ENCODE results near the gene DPY30. TPM values are rescaled to one million over a fixed set of nuclear protein-coding genes. Genes with fewer than 3 reads are reported as not detected.

The DPY30 gene
- total RNA-seq, 4 donors from 2014 or later = 53.4 to 88.1 (median 70.2) TPM

DNA sequence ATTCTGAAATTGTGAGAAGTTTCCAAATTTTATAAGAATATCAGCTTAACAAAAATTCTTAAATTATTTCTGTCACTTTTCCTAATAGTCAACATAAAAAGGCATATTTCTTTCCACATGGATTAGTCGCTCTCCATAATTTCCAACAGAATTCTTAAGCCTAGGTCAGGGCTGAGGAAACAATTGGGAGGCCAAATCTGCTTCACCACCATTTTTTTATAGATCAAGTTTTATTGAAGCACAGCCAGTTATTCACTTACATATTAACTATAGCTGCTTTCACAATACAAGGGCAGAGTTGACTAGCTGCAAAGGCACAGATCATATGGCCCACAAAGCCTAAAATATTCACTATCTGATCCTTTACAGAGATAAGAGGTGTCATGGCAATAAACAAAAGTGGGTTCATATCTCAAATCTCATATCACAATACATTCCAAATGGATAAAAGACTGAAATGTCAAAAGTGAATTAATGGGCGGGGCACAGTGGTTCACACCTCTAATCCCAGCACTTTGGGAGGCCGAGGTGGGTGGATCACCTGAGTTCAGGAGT, 47.5 kb downstream of the DPY30 start:
- Histone ChIP-seq H3K27ac (no peak overlapping the region), H3K4me1 (peaks cover 0 to 10% (median 0%) of the 10 kb centered on the region in 3 donors), H3K27me3 (no peaks in the 10 kb centered on the region), H3K4me3 (no peak overlapping the region), H3K36me3 (no peaks in the 10 kb centered on the region), H3K9me3 (no peaks in the 10 kb centered on the region)
- ATAC-seq = no peak
- no peak for TF ChIP-seq POLR2A (IDR thresholded peaks at IDR 0.05)
- WGBS, 2 donors (ENCODE audit: low coverage in 1 of 2) = 98 to 100% methylated on average over 1 to 3 of the region's 3 CpGs

DNA sequence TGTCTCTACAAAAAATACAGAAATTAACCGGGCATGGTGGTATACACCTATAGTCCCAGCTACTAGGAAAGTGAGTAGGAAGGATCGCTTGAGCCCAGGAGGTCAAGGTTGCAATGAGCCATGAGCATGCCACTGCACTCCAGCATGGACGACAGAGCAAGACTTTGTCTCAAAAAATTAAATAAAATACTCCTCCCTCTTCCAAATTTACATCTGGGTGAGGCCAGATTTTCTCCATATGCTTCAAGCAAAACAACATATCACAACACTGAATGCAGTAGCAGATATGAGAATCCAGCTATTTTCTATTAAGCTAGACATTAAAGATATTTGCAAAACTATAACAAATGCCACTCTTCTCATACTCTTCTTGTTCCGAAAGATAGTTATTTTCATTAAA, 49.7 kb downstream of the DPY30 start:
- H3K27ac ChIP-seq = no peak overlapping the region
- peaks cover 0 to 13% (median 0%) of the 10 kb centered on the region in 3 donors for H3K4me1 ChIP-seq
- TF ChIP-seq EP300 (IDR thresholded peaks at IDR 0.05) (no peak), POLR2A (IDR thresholded peaks at IDR 0.05) (no peak), POLR2AphosphoS5 (IDR thresholded peaks at IDR 0.05) (no peak)
- TF ChIP-seq, protein P1, sequence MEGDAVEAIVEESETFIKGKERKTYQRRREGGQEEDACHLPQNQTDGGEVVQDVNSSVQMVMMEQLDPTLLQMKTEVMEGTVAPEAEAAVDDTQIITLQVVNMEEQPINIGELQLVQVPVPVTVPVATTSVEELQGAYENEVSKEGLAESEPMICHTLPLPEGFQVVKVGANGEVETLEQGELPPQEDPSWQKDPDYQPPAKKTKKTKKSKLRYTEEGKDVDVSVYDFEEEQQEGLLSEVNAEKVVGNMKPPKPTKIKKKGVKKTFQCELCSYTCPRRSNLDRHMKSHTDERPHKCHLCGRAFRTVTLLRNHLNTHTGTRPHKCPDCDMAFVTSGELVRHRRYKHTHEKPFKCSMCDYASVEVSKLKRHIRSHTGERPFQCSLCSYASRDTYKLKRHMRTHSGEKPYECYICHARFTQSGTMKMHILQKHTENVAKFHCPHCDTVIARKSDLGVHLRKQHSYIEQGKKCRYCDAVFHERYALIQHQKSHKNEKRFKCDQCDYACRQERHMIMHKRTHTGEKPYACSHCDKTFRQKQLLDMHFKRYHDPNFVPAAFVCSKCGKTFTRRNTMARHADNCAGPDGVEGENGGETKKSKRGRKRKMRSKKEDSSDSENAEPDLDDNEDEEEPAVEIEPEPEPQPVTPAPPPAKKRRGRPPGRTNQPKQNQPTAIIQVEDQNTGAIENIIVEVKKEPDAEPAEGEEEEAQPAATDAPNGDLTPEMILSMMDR (IDR thresholded peaks at IDR 0.05) = no peak
- no peaks in the 10 kb centered on the region for H3K36me3 ChIP-seq
- H3K27me3 ChIP-seq = no peaks in the 10 kb centered on the region
- 85 to 91% methylated on average over 3 to 4 of the region's 4 CpGs for whole genome bisulfite sequencing, 2 donors (ENCODE audit: low coverage in 1 of 2)
- no peaks in the 10 kb centered on the region for H3K9me3 ChIP-seq
- no peak overlapping the region for H3K4me3 ChIP-seq
- ATAC-seq = no peak

DNA sequence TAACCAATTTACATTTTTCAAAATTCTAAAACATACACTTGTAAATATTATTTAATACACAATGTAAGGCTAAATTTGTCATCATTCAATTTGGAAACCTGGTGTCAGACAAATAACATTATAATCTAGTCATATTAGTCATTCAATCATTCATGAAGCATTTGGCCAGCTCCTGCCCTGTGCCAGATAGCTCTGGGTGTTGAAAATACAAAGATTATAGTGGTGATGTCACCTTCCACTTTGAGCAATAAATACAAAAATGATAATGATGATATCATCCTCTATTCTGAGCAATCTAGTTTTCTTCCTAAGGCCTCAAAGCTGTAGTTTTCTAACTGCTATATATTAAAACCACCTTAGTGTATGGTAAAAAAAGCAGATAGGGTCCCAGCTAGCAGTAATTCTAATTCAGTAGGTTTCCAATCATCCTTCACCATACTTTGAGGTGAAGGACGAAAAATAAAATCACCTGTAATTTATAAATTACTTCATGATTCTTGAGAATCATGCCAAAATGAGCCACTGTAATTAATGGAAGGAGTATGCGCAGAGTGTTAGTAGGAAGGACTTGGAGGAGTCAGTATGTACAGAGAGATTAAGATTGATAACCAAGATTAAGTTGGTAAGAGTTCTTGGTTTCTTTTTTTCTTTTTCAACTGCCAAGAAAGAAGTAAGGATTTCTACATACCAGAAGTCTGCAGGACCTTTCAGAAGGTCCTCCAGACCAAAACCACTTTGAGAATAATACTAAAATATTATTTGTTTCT, 52.0 kb downstream of the DPY30 start:
- H3K9me3 ChIP-seq = no peaks in the 10 kb centered on the region
- no peak overlapping the region for H3K4me3 ChIP-seq
- peaks cover 0 to 13% (median 0%) of the 10 kb centered on the region in 3 donors for H3K4me1 ChIP-seq
- H3K36me3 ChIP-seq = no peaks in the 10 kb centered on the region
- WGBS, 2 donors (ENCODE audit: low coverage in 1 of 2) = 84 to 86% methylated on average over 2 of the region's 2 CpGs
- no peaks in the 10 kb centered on the region for H3K27me3 ChIP-seq
- no peak overlapping the region for H3K27ac ChIP-seq
- TF ChIP-seq, protein P1 (IDR thresholded peaks at IDR 0.05) = no peak
- TF ChIP-seq EP300 (IDR thresholded peaks at IDR 0.05) = no peak
- no peak for TF ChIP-seq POLR2AphosphoS5 (IDR thresholded peaks at IDR 0.05)
- no peak for TF ChIP-seq POLR2A (IDR thresholded peaks at IDR 0.05)
- no peak for ATAC-seq

DNA sequence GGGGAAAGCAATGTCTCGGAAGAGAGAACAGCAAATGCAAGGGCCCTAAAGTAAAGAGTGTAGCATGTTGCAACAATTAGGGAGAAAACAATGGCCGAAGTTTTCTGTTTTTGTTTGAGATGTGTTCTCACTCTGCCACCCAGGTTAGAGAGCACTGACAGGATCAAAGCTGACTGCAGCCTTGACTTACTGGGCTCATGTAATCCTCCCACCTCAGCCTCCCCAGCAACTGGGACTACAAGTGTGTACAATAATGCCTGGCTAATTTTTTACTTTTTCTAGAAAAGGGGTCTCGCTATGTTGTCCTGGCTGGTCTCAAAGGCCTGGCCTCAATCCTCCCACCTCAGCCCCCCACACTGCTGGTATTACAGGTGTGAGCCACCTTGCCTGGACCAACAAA, 52.7 kb downstream of the DPY30 start:
- WGBS, 2 donors (ENCODE audit: low coverage in 1 of 2) = 88 to 92% methylated on average over 3 of the region's 3 CpGs
- no peak overlapping the region for H3K4me3 ChIP-seq
- H3K9me3 ChIP-seq = no peaks in the 10 kb centered on the region
- ATAC-seq = no peak
- H3K27me3 ChIP-seq = no peaks in the 10 kb centered on the region
- TF ChIP-seq, protein P1 (IDR thresholded peaks at IDR 0.05) = no peak
- no peak for TF ChIP-seq POLR2AphosphoS5 (IDR thresholded peaks at IDR 0.05)
- no peak for TF ChIP-seq POLR2A (IDR thresholded peaks at IDR 0.05)
- TF ChIP-seq EP300 (IDR thresholded peaks at IDR 0.05) = no peak
- peaks cover 0 to 13% (median 0%) of the 10 kb centered on the region in 3 donors for H3K4me1 ChIP-seq
- no peak overlapping the region for H3K27ac ChIP-seq
- H3K36me3 ChIP-seq = no peaks in the 10 kb centered on the region

DNA sequence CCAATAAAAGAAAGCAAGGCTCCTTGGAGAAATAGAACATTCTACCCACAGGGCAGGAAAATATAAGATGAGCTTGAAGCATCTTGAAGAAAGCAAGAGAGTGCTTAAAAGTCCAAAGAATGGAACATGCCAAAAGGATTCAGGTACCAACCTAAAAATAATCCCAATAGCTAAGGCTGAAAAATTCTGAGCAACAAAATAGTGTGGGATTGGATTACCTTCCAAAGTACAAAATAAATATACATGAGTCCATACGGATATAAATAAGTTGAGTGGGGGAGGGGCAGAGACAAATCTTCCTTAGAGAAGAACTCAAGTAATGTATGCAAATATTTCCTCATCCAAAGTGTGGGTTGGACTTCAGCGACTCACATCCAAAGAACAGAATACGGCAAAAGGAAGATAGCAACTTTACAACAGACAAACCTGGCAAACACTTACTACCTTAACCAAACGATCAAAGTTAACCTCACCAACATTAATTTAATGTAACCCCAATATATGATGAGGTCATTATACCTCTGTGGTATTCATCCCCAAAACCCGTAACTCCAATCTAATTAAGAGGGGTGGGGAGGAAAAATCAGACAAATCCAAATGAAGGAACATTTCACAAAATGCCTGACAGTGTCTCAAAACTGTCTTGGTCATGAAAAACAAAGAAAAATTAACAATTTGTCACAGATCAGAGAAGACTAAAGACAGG, 55.7 kb downstream of the DPY30 start:
- H3K9me3 ChIP-seq = no peaks in the 10 kb centered on the region
- peaks cover 0 to 30% (median 0%) of the 10 kb centered on the region in 3 donors for H3K4me1 ChIP-seq
- ATAC-seq = no peak
- no peaks in the 10 kb centered on the region for H3K27me3 ChIP-seq
- H3K4me3 ChIP-seq = no peak overlapping the region
- TF ChIP-seq POLR2AphosphoS5 (IDR thresholded peaks at IDR 0.05) (no peak), POLR2A (IDR thresholded peaks at IDR 0.05) (no peak), EP300 (IDR thresholded peaks at IDR 0.05) (no peak)
- TF ChIP-seq, protein P1 (IDR thresholded peaks at IDR 0.05) = no peak
- H3K27ac ChIP-seq = no peak overlapping the region
- no peaks in the 10 kb centered on the region for H3K36me3 ChIP-seq
- whole genome bisulfite sequencing, 2 donors (ENCODE audit: low coverage in 1 of 2) = 77 to 96% methylated on average over 3 to 5 of the region's 5 CpGs
